HG02759 (cell line): Measurements from ENCODE around the gene ITGA11.

Experiments
- ATAC-seq: cut with Tn5 transposase; IDR thresholded peaks from one replicate; pipeline ENCODE4 v1.9.1; 2021; ENCODE audit warnings: mild to moderate bottlenecking, moderate library complexity; ENCODE audit not compliant: unreplicated experiment

ITGA11 gene

DNA sequence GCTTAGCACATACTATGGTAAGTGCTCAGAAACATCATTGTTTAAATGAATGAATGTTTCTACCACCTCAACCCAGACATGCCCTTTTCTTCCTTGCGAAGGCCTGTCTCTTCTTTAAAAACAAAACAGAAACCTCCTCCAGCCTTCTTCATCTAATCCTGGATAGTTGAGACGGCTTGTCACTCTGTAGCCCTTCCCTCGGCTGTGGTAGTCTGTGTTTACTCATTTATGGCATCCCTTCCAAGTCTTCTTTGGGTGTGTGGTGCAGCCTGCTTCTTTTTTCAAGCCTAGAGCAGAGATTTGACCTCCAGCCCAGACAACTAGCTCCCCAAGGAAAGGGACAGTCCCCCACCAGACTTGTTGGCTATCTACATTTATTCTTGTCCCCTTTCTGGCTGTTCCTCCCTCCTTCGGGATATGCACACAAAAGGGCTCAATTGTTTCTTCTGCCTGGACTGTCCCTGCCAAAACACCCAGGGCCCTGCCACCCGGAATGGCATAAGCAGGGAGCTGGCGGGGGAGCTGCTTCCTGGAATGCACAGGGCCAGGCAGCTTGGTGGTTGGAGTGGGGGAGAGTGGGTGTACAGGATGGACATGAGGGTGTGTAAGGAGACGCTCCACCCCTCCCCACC lies 67.8 kb downstream of the ITGA11 start:
- no peak for ATAC-seq

DNA sequence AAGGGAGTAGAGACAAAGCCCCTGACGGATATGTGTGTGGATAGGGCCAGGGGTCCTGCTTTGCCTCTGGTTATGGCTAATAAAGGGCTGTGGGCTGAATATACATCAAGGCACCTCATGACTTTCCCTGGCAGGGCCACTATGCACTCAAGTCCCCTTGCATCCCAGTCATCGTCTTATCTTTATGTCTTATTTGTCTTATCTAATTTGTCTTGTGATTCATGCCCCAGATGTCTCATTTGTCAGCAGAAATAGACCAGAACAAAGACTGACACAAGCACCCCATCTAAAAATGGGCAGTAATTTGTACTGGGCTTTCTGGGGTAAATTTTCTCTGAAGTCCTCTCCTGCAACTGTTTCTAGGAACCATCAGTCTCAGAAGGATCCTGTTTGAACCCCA lies 68.6 kb downstream of the ITGA11 start:
- ATAC-seq, result no peak

GRCh38 chr15:68362537-68363126 lies 69.3 kb downstream of the ITGA11 start:
- no peak for ATAC-seq

- no peak for ATAC-seq
These were observed 71.2 kb downstream of the ITGA11 start for GRCh38 chr15:68360721-68361120.

- no peak for ATAC-seq
These were observed 75.2 kb downstream of the ITGA11 start for GRCh38 chr15:68356778-68357177.

GRCh38 chr15:68354923-68355322 lies 77.0 kb downstream of the ITGA11 start:
- ATAC-seq, result no peak

DNA sequence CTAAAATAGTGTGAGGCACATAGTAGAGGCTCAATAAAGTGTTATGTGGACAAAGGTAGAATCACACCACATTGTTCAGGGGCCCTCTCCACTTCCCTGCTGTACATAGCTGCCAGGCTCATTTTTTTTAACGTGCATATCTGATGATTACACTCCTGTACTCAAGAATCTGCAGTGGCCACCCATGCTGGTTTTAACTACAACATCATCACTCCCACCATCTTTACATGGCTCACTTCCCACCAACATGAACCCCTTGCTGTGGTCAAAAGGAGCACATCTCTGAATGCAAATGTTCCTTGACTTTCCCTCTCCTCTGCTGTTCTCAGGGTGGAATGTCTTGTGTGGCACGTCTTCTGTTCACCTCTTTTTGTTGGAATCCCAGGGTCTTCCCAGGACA lies 77.7 kb downstream of the ITGA11 start:
- no peak for ATAC-seq

- ATAC-seq, result no peak
These were observed 78.4 kb downstream of the ITGA11 start for GRCh38 chr15:68353421-68354135.

- no peak for ATAC-seq
These were observed 79.4 kb downstream of the ITGA11 start for GRCh38 chr15:68352401-68353062.

DNA sequence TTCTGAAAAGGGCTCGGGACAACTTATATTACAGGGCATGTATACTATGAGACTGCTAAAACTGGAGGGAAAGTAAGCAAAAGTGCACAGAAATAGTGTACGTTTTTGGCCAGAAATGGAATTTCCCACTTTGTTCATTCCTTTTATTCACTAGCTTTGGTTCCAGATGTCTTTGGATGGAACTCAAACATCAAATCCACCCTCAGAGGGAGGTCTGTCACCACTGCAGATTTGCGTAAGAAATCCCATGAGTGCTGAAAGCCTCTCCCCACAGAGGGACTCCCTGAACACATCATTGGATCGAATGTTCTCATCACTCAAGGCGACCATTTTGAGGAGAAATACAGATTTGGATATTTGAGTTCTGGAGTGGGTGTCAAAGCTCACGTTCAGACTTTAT lies 82.8 kb downstream of the ITGA11 start:
- ATAC-seq, result no peak

GRCh38 chr15:68348606-68349005 lies 83.4 kb downstream of the ITGA11 start:
- ATAC-seq, result no peak

DNA sequence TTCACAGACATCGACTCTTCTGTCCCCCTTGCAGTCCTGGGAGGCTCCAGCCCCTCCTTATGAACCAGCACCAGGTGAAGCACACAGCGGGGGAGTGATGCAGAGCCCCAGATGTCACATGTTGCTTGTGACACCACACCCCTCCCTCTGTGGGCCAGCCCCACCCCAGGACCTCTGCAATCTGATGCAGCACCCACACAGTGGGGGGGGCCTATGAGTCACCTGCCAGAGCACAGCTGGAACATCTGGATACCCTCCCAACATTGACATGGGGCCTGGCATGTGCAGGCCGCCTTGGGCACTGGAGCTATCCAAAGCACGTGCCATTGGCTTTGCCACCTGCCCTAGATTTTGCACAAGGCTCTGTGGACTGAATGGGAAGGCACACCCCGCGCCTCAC lies 83.9 kb downstream of the ITGA11 start:
- ATAC-seq, result no peak

- no peak for ATAC-seq
These were observed 84.6 kb downstream of the ITGA11 start for GRCh38 chr15:68347392-68347791.

- no peak for ATAC-seq
These were observed 85.0 kb downstream of the ITGA11 start for GRCh38 chr15:68346979-68347378.

GRCh38 chr15:68345481-68345880 lies 86.5 kb downstream of the ITGA11 start:
- ATAC-seq, result no peak

DNA sequence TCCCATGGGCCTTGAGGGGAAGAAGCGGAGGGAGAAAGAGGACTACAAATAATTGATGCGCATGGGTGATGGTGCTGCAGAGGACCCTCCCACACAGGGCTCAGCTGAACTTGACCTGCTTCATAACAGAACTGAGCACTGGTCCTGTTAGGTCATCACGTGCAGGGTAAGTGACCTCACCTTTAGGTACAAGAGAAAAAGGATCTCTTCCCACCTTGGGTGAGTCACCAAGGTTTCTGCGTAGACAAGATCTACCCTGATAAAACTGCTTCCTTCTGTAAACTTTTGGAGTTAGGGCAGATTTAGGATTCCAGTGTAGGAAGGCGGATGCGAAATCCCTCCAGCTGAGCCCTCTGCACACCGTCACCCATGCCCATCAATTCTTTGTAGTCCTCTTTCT lies 87.4 kb downstream of the ITGA11 start:
- ATAC-seq, result no peak

DNA sequence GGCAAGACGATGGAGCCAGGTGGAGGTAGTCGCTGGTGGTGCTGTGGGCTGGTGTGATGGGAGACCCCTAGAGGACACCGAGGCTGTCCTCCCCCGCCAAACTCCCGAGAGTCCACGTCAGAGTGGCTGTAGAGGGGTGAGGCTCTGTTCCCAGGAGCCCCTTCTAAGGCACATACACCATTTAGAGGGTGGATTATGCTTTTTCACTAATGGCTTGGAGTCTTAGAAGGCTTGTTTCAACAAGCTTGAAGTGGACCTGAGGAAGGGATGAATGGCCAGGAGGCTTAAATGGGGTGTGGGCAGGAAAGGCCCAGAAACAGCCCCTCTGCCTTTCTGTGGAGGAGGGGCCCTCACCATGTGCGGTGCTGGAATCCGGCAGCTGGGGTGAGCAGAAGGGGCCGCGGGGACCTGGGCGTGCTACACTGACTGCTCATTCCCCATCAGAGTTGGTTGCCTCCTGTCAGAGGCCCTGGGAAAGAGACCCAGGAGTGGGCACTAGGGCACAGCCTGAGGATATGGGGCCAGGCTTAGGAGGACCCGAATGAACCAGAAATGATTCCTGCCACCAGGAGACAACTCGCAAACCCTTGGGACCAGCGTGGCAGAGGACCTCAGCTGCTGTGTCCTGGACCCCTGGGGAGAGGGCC lies 88.3 kb downstream of the ITGA11 start:
- no peak for ATAC-seq

- no peak for ATAC-seq
These were observed 89.9 kb downstream of the ITGA11 start for GRCh38 chr15:68341760-68342725.

DNA sequence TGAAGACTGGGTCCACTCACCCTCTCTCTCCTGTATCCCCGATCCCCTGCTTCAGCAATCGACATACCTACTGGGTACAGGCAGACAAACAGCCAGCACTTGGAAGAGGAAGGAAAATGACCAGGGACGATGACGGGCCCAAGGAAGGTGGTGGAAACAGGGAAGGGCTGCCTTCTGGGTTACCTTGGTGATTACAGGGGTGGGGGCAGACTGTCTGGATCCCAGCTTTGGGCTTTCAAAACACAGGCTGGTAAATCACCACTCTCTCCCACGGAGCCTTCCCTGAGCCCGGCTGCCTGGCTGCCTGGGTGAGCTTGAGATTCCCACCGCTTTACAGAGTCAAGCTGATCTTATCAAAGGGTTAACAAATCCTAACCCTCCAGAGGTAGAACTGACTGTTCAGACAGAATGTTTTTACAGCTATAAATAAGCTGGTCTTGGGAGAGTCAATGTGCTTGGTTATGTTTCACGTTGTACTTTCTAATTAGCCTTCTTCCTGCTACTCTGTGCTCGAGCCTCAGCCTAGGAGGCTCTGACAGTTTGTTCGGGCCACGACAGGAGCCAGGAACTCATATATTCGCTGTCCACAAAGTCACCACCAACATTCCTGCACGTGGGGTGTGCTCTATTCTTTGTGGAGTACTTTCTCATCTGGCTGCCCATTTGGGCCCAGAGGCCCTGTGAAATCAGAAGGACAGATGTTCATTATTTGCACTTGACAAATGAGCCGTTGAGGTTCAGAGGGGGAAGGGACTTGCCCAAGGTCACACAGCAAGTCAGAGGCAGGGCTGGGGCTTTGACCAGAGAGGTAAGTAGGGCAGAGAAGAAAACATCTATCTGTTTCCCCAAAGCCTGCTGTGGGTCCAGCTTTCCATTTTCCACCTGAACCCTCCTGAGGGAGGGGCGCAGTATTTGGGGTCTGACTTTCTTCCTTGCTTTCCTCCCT lies 91.0 kb downstream of the ITGA11 start:
- no peak for ATAC-seq
